Measurements from ENCODE around the gene INA. TPM values are rescaled to one million over a fixed set of nuclear protein-coding genes. Genes with fewer than 3 reads are reported as not detected.

Gene INA
- total and polyA plus RNA-seq, 2 donors (not counting 3 experiments of a cell fraction or from before 2014, with no cell fraction given): 0.25 to 0.40 TPM

DNA sequence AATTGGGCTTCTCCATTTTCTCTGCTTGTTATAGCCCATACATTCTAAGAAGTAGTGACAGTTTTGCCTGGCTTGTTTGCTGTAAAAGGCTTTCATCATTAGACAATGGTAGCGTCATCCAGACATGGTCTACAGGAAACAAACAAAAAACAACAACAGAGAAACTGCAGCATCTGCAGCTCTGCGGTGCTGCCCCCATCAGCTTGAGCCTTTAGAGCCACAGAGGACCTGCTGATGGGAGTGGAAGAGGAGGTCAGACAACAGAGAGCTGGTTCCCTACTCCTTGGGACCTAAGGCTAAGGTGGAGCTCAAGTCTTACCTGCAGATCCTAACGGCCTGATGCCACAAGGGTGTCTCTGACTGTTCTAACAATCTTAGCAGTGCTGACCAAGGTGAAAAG is 3.1 kb downstream of the INA start:
- no TSS peak for BruUV-seq (replicated peaks)
- Histone ChIP-seq H3K9me3 (replicated peaks; ENCODE audit: control insufficient read depth, insufficient read depth, low read length) (no peaks in the 10 kb centered on the region), H2AFZ (ENCODE audit: low read depth, low read length) (no peak overlapping the region), H3K4me3 (replicated peaks in 1 of 3; ENCODE audit: insufficient read depth in 1 of 3, low read depth in 1 of 3, low read length in 3 of 3) (no peak overlapping the region), H3K4me1 (ENCODE audit: control insufficient read depth, extremely low read depth, insufficient read depth, low read length) (peaks cover 2% of the 10 kb centered on the region), H3K27me3 (ENCODE audit: control insufficient read depth in 2 of 2, insufficient read depth in 2 of 2, low read length in 2 of 2) (peaks cover 36 to 47% of the 10 kb centered on the region in 2 experiments), H4K20me1 (replicated peaks; ENCODE audit: control insufficient read depth, extremely low read depth, insufficient read depth, low read length) (no peaks in the 10 kb centered on the region), H3K27ac (ENCODE audit: insufficient read depth, low read depth, low read length) (no peak overlapping the region), H3K79me2 (ENCODE audit: control insufficient read depth, insufficient read depth, low read length) (no peaks in the 10 kb centered on the region), H3K9me1 (replicated peaks; ENCODE audit: control insufficient read depth, extremely low read depth, insufficient read depth, low read length) (no peaks in the 10 kb centered on the region), H3K4me2 (ENCODE audit: insufficient read depth, low read length) (no peak overlapping the region), H3K9ac (replicated peaks; ENCODE audit: extremely low read depth, insufficient read depth, low read length) (no peak overlapping the region), H3K36me3 (ENCODE audit: control insufficient read depth in 2 of 2, extremely low read depth in 1 of 2, insufficient read depth in 2 of 2, low read length in 2 of 2) (no peaks in the 10 kb centered on the region)
- CTCF ChIA-PET: no interaction called here
- no peak for DNase-seq (ENCODE audit: low read depth, low spot score)
- POLR2A ChIA-PET: no interaction called here
- intact Hi-C loops (cut with micrococcal nuclease): no loop called here
- dilution Hi-C loops (cut with MboI; ENCODE audit: extremely low pct_ligation_motif_present, low sequenced_read_pairs): no loop called here
- TF ChIP-seq, protein P1, sequence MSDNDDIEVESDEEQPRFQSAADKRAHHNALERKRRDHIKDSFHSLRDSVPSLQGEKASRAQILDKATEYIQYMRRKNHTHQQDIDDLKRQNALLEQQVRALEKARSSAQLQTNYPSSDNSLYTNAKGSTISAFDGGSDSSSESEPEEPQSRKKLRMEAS (IDR thresholded peaks at IDR 0.05; ENCODE audit: insufficient read depth, insufficient read length): no peak
- TF ChIP-seq EZH2 (IDR thresholded peaks at IDR 0.05; ENCODE audit: borderline replicate concordance, low read depth, low read length, severe bottlenecking): no peak
- TF ChIP-seq, protein P2, sequence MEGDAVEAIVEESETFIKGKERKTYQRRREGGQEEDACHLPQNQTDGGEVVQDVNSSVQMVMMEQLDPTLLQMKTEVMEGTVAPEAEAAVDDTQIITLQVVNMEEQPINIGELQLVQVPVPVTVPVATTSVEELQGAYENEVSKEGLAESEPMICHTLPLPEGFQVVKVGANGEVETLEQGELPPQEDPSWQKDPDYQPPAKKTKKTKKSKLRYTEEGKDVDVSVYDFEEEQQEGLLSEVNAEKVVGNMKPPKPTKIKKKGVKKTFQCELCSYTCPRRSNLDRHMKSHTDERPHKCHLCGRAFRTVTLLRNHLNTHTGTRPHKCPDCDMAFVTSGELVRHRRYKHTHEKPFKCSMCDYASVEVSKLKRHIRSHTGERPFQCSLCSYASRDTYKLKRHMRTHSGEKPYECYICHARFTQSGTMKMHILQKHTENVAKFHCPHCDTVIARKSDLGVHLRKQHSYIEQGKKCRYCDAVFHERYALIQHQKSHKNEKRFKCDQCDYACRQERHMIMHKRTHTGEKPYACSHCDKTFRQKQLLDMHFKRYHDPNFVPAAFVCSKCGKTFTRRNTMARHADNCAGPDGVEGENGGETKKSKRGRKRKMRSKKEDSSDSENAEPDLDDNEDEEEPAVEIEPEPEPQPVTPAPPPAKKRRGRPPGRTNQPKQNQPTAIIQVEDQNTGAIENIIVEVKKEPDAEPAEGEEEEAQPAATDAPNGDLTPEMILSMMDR (IDR thresholded peaks at IDR 0.05; ENCODE audit: extremely low read depth in 1 of 2, insufficient read depth in 1 of 2, low read depth in 1 of 2, low read length in 2 of 2): no peak
- no peak for TF ChIP-seq POLR2AphosphoS5 (IDR thresholded peaks at IDR 0.05; ENCODE audit: insufficient read depth, low read depth, low read length)
- no peak for TF ChIP-seq FOS (IDR thresholded peaks at IDR 0.05; ENCODE audit: borderline replicate concordance, insufficient read depth, low read length)
- TF ChIP-seq JUN (IDR thresholded peaks at IDR 0.05; ENCODE audit: borderline replicate concordance, insufficient read depth, insufficient read length, low read depth): no peak
- no peak for FAIRE-seq
